Esophagus squamous epithelium (tissue), 5 donors: ENCODE results near the gene RERE. TPM values are rescaled to one million over a fixed set of nuclear protein-coding genes. Genes with fewer than 3 reads are reported as not detected.

ENCODE experiments used
- DNase-seq: peaks from one replicate; lab custom pipeline; 2025; lab: John Stamatoyannopoulos, UW
- H3K27ac ChIP-seq, 4 donors: fragments of 200-600 bp; sonication (generic); one replicate each; pipeline ENCODE4 v1.5.1; 2016 to 2019; ENCODE audit warnings: mild to moderate bottlenecking in 1 of 4
- H3K27me3 ChIP-seq, 4 donors: fragments of 200-600 bp; sonication (generic); 1 replicate in 3 of 4; 2 replicates in 1 of 4; pipeline versions ENCODE4 v1.5.1 to v1.6.0; 2017 to 2021; ENCODE audit warnings: antibody characterized with exemption in 1 of 4
- H3K36me3 ChIP-seq, 3 donors: fragments of 200-600 bp; sonication (generic); one replicate each; pipeline ENCODE4 v1.5.1; 2016 to 2019
- H3K4me1 ChIP-seq, 3 donors: fragments of 200-600 bp; sonication (generic); one replicate each; pipeline ENCODE4 v1.5.1; 2017 to 2019
- H3K4me3 ChIP-seq, 4 donors: fragments of 200-600 bp; sonication (generic); 1 replicate in 3 of 4; 2 replicates in 1 of 4; pipeline ENCODE4 v1.5.1; 2016 to 2019; ENCODE audit warnings: mild to moderate bottlenecking in 2 of 4, moderate library complexity in 1 of 4
- H3K9me3 ChIP-seq, 3 donors: fragments of 200-600 bp; sonication (generic); one replicate each; pipeline ENCODE4 v1.5.1; 2016 to 2019
- CTCF ChIP-seq, 6 experiments: fragments of 450-650 bp in 4 of 6; fragments of 200-600 bp in 2 of 6; sonication (generic) in 2 of 6; IDR thresholded peaks; one replicate each; pipeline ENCODE4 v1.5.1; 2016 to 2019; ENCODE audit warnings: antibody characterized with exemption in 6 of 6, mild to moderate bottlenecking in 4 of 6, moderate library complexity in 4 of 6
- POLR2A ChIP-seq, 4 donors: fragments of 450-650 bp; IDR thresholded peaks; one replicate each; pipeline ENCODE4 v1.6.1; 2017; ENCODE audit warnings: antibody characterized with exemption in 4 of 4, mild to moderate bottlenecking in 4 of 4, moderate library complexity in 3 of 4
- WGBS, 2 donors: methylation state at CpG; one replicate each; pipeline ENCODE4 v1.1.5; 2018; 5-methylcytosine and 5-hydroxymethylcytosine counted together
- intact Hi-C: fragments of 100-400 bp; cut with DNase I; formaldehyde crosslinking; loops from one replicate; pipeline ENCODE4 v1.15.0; 2022
- total RNA-seq, 4 donors: library from RNA; depleted of rRNA; stranded (reverse); fragments of >200 nt; gene quantifications; one replicate each; pipeline ENCODE4 v1.1.0, GENCODE V29; 2016
- donor health status: DM: yes; HTN: yes; CAD: no.

Gene RERE
- total RNA-seq, 4 donors from 2014 or later: 27.5 to 56.6 (median 32.1) TPM

- H3K36me3 ChIP-seq: no peaks in the 10 kb centered on the region
- TF ChIP-seq CTCF (IDR thresholded peaks at IDR 0.05): no peak
- TF ChIP-seq POLR2A (IDR thresholded peaks at IDR 0.05): no peak
- no peak for DNase-seq
- no peak overlapping the region for H3K4me3 ChIP-seq
- no peaks in the 10 kb centered on the region for H3K4me1 ChIP-seq
- intact Hi-C loops: no loop called here
- 87 to 88% methylated on average over 3 of the region's 3 CpGs for WGBS, 2 donors
- no peak overlapping the region for H3K27ac ChIP-seq
- H3K9me3 ChIP-seq: no peaks in the 10 kb centered on the region
- no peaks in the 10 kb centered on the region for H3K27me3 ChIP-seq
Observed at GRCh38 chr1:8584316-8584715, 233.1 kb downstream of the RERE start.

GRCh38 chr1:8583031-8583430 lies 234.4 kb downstream of the RERE start:
- WGBS, 2 donors: 75 to 87% methylated on average over 3 of the region's 3 CpGs
- DNase-seq: no peak

GRCh38 chr1:8580566-8580965 lies 236.9 kb downstream of the RERE start:
- Histone ChIP-seq H3K27ac (no peak overlapping the region), H3K9me3 (no peaks in the 10 kb centered on the region), H3K36me3 (peaks cover 0 to 7% (median 0%) of the 10 kb centered on the region in 3 donors), H3K27me3 (no peaks in the 10 kb centered on the region), H3K4me1 (peaks cover 0 to 2% (median 0%) of the 10 kb centered on the region in 3 donors), H3K4me3 (no peak overlapping the region)
- WGBS, 2 donors: 92 to 94% methylated on average over 4 of the region's 4 CpGs
- intact Hi-C loops: no loop called here
- no peak for DNase-seq
- TF ChIP-seq POLR2A (IDR thresholded peaks at IDR 0.05): no peak
- no peak for TF ChIP-seq CTCF (IDR thresholded peaks at IDR 0.05)

More at GRCh38 chr1:8583031-8583430, 234.4 kb downstream of the RERE start:
- Histone ChIP-seq H3K9me3 (no peaks in the 10 kb centered on the region), H3K27me3 (no peaks in the 10 kb centered on the region), H3K4me3 (no peak overlapping the region), H3K4me1 (no peaks in the 10 kb centered on the region), H3K36me3 (no peaks in the 10 kb centered on the region), H3K27ac (no peak overlapping the region)
- intact Hi-C loops: no loop called here
- TF ChIP-seq CTCF (IDR thresholded peaks at IDR 0.05): no peak
- TF ChIP-seq POLR2A (IDR thresholded peaks at IDR 0.05): no peak

GRCh38 chr1:8578936-8579335 lies 238.5 kb downstream of the RERE start:
- H3K27ac ChIP-seq: no peak overlapping the region
- WGBS, 2 donors: 88 to 91% methylated on average over 5 of the region's 5 CpGs
- no peak for TF ChIP-seq CTCF (IDR thresholded peaks at IDR 0.05)
- TF ChIP-seq POLR2A (IDR thresholded peaks at IDR 0.05): no peak
- no peaks in the 10 kb centered on the region for H3K27me3 ChIP-seq
- intact Hi-C loops: no loop called here
- H3K4me1 ChIP-seq: peaks cover 0 to 14% (median 0%) of the 10 kb centered on the region in 3 donors
- H3K9me3 ChIP-seq: no peaks in the 10 kb centered on the region
- no peak for DNase-seq
- peaks cover 0 to 7% (median 0%) of the 10 kb centered on the region in 3 donors for H3K36me3 ChIP-seq
- H3K4me3 ChIP-seq: no peak overlapping the region

GRCh38 chr1:8578132-8578877 lies 239.1 kb downstream of the RERE start:
- no peaks in the 10 kb centered on the region for H3K27me3 ChIP-seq
- peaks cover 0 to 14% (median 0%) of the 10 kb centered on the region in 3 donors for H3K4me1 ChIP-seq
- intact Hi-C loops: no loop called here
- no peak for DNase-seq
- WGBS, 2 donors: 87 to 91% methylated on average over 2 of the region's 2 CpGs
- no peak overlapping the region for H3K27ac ChIP-seq
- H3K4me3 ChIP-seq: no peak overlapping the region
- H3K9me3 ChIP-seq: no peaks in the 10 kb centered on the region
- H3K36me3 ChIP-seq: peaks cover 0 to 7% (median 0%) of the 10 kb centered on the region in 3 donors
- TF ChIP-seq POLR2A (IDR thresholded peaks at IDR 0.05) (no peak), CTCF (IDR thresholded peaks at IDR 0.05) (no peak)
